ENCODE results near the gene TIGD2.

TIGD2 gene

DNA sequence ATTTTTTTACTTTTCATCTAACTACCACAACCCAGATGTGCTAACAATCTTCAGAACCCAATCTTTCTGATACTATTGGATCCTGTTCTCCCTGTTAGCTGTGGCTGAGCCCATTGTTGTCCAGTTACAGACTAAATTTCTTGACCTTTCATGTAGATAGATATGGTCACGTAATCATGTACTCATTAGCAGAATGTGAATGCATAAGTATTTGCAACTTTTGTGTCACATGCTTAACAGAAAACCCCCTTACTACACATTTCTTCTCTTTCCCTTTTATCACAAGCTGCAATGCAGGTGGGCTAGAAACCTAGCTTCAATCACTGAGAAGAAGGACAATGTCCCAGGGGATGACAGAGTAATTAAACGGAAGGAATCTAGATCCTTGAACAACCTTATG is 41.3 kb upstream of the TIGD2 start:
- TF ChIP-seq TAF1 (IDR thresholded peaks at IDR 0.05; ENCODE audit: borderline replicate concordance, insufficient read depth, low read length) (no peak), FOXP2 (optimal IDR thresholded peaks at IDR 0.05; ENCODE audit: borderline replicate concordance, extremely low read depth, extremely low read length, insufficient read depth) (no peak), SIN3A (IDR thresholded peaks at IDR 0.05; ENCODE audit: borderline replicate concordance, insufficient read depth, low read length) (no peak), POLR2AphosphoS5 (IDR thresholded peaks at IDR 0.05; ENCODE audit: low read depth, low read length) (no peak)
- TF ChIP-seq, protein P1, sequence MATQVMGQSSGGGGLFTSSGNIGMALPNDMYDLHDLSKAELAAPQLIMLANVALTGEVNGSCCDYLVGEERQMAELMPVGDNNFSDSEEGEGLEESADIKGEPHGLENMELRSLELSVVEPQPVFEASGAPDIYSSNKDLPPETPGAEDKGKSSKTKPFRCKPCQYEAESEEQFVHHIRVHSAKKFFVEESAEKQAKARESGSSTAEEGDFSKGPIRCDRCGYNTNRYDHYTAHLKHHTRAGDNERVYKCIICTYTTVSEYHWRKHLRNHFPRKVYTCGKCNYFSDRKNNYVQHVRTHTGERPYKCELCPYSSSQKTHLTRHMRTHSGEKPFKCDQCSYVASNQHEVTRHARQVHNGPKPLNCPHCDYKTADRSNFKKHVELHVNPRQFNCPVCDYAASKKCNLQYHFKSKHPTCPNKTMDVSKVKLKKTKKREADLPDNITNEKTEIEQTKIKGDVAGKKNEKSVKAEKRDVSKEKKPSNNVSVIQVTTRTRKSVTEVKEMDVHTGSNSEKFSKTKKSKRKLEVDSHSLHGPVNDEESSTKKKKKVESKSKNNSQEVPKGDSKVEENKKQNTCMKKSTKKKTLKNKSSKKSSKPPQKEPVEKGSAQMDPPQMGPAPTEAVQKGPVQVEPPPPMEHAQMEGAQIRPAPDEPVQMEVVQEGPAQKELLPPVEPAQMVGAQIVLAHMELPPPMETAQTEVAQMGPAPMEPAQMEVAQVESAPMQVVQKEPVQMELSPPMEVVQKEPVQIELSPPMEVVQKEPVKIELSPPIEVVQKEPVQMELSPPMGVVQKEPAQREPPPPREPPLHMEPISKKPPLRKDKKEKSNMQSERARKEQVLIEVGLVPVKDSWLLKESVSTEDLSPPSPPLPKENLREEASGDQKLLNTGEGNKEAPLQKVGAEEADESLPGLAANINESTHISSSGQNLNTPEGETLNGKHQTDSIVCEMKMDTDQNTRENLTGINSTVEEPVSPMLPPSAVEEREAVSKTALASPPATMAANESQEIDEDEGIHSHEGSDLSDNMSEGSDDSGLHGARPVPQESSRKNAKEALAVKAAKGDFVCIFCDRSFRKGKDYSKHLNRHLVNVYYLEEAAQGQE (IDR thresholded peaks at IDR 0.05; ENCODE audit: insufficient read depth in 1 of 2, low read depth in 2 of 2, low read length in 2 of 2) = no peak

DNA sequence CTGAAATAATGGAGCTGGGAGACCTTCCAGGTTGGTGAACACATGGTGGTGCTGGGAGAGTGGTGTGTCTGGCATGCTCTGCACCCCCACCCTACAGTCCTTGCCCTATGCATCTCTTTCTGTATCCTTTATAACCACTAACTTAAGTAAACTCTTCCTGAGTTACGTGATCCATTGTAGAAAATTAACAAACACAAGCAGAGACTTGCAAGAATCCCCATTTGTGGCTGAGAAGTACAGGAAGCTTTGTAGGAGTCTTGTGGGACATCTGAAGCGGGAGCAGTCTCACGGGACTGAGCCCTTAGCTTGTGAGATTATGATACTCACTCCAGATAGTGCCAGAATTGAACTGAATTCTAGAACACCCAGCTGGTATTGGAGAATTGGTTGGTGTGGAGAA is 40.0 kb upstream of the TIGD2 start:
- TF ChIP-seq POLR2AphosphoS5 (IDR thresholded peaks at IDR 0.05; ENCODE audit: low read depth, low read length) (no peak), TAF1 (IDR thresholded peaks at IDR 0.05; ENCODE audit: borderline replicate concordance, insufficient read depth, low read length) (no peak), FOXP2 (optimal IDR thresholded peaks at IDR 0.05; ENCODE audit: borderline replicate concordance, extremely low read depth, extremely low read length, insufficient read depth) (no peak), SIN3A (IDR thresholded peaks at IDR 0.05; ENCODE audit: borderline replicate concordance, insufficient read depth, low read length) (no peak)
- TF ChIP-seq, protein P1 (IDR thresholded peaks at IDR 0.05; ENCODE audit: insufficient read depth in 1 of 2, low read depth in 2 of 2, low read length in 2 of 2) = no peak

- no peak for TF ChIP-seq POLR2AphosphoS5 (IDR thresholded peaks at IDR 0.05; ENCODE audit: low read depth, low read length)
- no peak for TF ChIP-seq SIN3A (IDR thresholded peaks at IDR 0.05; ENCODE audit: borderline replicate concordance, insufficient read depth, low read length)
- no peak for TF ChIP-seq TAF1 (IDR thresholded peaks at IDR 0.05; ENCODE audit: borderline replicate concordance, insufficient read depth, low read length)
- TF ChIP-seq, protein P1 (IDR thresholded peaks at IDR 0.05; ENCODE audit: insufficient read depth in 1 of 2, low read depth in 2 of 2, low read length in 2 of 2) = no peak
- no peak for TF ChIP-seq FOXP2 (optimal IDR thresholded peaks at IDR 0.05; ENCODE audit: borderline replicate concordance, extremely low read depth, extremely low read length, insufficient read depth)
Measured at GRCh38 chr4:89072921-89073320, 38.4 kb upstream of the TIGD2 start.

DNA sequence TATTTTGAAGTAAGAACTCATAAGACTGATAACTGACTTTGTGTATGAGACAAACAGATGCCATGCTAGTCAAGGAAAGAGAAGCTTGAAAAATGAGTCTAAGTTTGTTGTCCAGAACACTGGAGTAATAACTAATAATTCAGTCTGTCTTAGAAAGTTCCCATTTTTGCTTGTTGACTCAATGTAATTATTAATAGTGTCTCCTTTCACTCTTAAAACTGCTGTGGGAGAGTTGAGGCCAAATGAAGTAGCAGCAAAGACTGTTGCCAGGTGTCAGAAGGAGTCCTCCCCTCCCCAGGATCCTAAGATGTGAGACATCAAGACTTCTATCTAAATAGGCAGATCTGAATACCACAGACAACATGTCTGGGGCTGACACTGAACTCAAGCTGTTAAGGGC is 33.6 kb upstream of the TIGD2 start:
- TF ChIP-seq, protein P1 (IDR thresholded peaks at IDR 0.05; ENCODE audit: insufficient read depth in 1 of 2, low read depth in 2 of 2, low read length in 2 of 2) = no peak
- TF ChIP-seq POLR2AphosphoS5 (IDR thresholded peaks at IDR 0.05; ENCODE audit: low read depth, low read length) = no peak
- no peak for TF ChIP-seq SIN3A (IDR thresholded peaks at IDR 0.05; ENCODE audit: borderline replicate concordance, insufficient read depth, low read length)
- no peak for TF ChIP-seq TAF1 (IDR thresholded peaks at IDR 0.05; ENCODE audit: borderline replicate concordance, insufficient read depth, low read length)
- TF ChIP-seq FOXP2 (optimal IDR thresholded peaks at IDR 0.05; ENCODE audit: borderline replicate concordance, extremely low read depth, extremely low read length, insufficient read depth) = no peak

- TF ChIP-seq, protein P1 (IDR thresholded peaks at IDR 0.05; ENCODE audit: insufficient read depth in 1 of 2, low read depth in 2 of 2, low read length in 2 of 2) = no peak
- TF ChIP-seq SIN3A (IDR thresholded peaks at IDR 0.05; ENCODE audit: borderline replicate concordance, insufficient read depth, low read length) = no peak
- TF ChIP-seq FOXP2 (optimal IDR thresholded peaks at IDR 0.05; ENCODE audit: borderline replicate concordance, extremely low read depth, extremely low read length, insufficient read depth) = no peak
- no peak for TF ChIP-seq TAF1 (IDR thresholded peaks at IDR 0.05; ENCODE audit: borderline replicate concordance, insufficient read depth, low read length)
- no peak for TF ChIP-seq POLR2AphosphoS5 (IDR thresholded peaks at IDR 0.05; ENCODE audit: low read depth, low read length)
Measured at GRCh38 chr4:89078300-89078699, 33.0 kb upstream of the TIGD2 start.

Data from PFSK-1 (cell line).